Ascending aorta (tissue), 2 donors: ENCODE data around the gene RBM20. TPM values are rescaled to one million over a fixed set of nuclear protein-coding genes. Genes with fewer than 3 reads are reported as not detected.

Experiments used
- DNase-seq, 2 donors: peaks; one replicate each; pipeline ENCODE4 v3.0.0-alpha.2; 2019; ENCODE audit warnings: low spot score in 2 of 2
- H3K27ac ChIP-seq, 2 donors: fragments of 200-600 bp; sonication (generic); one replicate each; pipeline ENCODE4 v1.5.1; 2016 to 2017; ENCODE audit warnings: mild to moderate bottlenecking in 1 of 2
- H3K27me3 ChIP-seq: fragments of 200-600 bp; sonication (generic); one replicate; pipeline ENCODE4 v1.5.1; 2017
- H3K36me3 ChIP-seq, 2 donors: fragments of 200-600 bp; sonication (generic); one replicate each; pipeline ENCODE4 v1.5.1; 2016
- H3K4me1 ChIP-seq, 2 donors: fragments of 200-600 bp; sonication (generic); one replicate each; pipeline ENCODE4 v1.5.1; 2016 to 2017; ENCODE audit warnings: mild to moderate bottlenecking in 1 of 2
- H3K4me3 ChIP-seq, 2 donors: fragments of 200-600 bp; sonication (generic); one replicate each; pipeline ENCODE4 v1.5.1; 2016 to 2017; ENCODE audit warnings: mild to moderate bottlenecking in 1 of 2
- H3K9me3 ChIP-seq, 2 donors: fragments of 200-600 bp; sonication (generic); one replicate each; pipeline ENCODE4 v1.5.1; 2016
- CTCF ChIP-seq, 3 experiments: fragments of 200-600 bp in 2 of 3; fragments of 450-650 bp in 1 of 3; sonication (generic) in 2 of 3; IDR thresholded peaks; one replicate each; pipeline ENCODE4 v1.5.1; 2016 to 2019; ENCODE audit warnings: antibody characterized with exemption in 3 of 3, mild to moderate bottlenecking in 1 of 3, moderate library complexity in 1 of 3
- intact Hi-C: fragments of 100-400 bp; cut with DNase I; formaldehyde crosslinking; loops from one replicate; pipeline ENCODE4 v1.15.1; 2023
- total RNA-seq: library from RNA; depleted of rRNA; stranded (reverse); fragments of >200 nt; gene quantifications from one replicate; pipeline ENCODE4 v1.1.0, GENCODE V29; 2016

Gene RBM20
- total RNA-seq, 1 donor from 2014 or later: 4.8 TPM

- peak in 1 of 2 donors; percentile 71 for DNase-seq
- TF ChIP-seq CTCF (IDR thresholded peaks at IDR 0.05): no peak
- intact Hi-C loops: loop anchor here (5.0 kb wide), 1 partner anchor 35 kb away; no protein-coding TSS in a partner anchor
- Histone ChIP-seq H3K27ac (peak overlapping the region; percentile 80 to 84), H3K36me3 (no peaks in the 10 kb centered on the region), H3K27me3 (no peaks in the 10 kb centered on the region), H3K9me3 (no peaks in the 10 kb centered on the region), H3K4me3 (no peak overlapping the region), H3K4me1 (peaks cover 0 to 9% of the 10 kb centered on the region in 2 donors)
These were observed 23.6 kb downstream of the RBM20 start for GRCh38 chr10:110667620-110668343.

GRCh38 chr10:110668443-110668842, 24.3 kb downstream of the RBM20 start:
- no peak for DNase-seq
- intact Hi-C loops: loop anchor here (5.0 kb wide), 1 partner anchor 36 kb away; no protein-coding TSS in a partner anchor
- H3K4me1 ChIP-seq: peaks cover 0 to 9% of the 10 kb centered on the region in 2 donors
- peak overlapping the region; percentile 80 to 84 for H3K27ac ChIP-seq
- no peaks in the 10 kb centered on the region for H3K36me3 ChIP-seq
- H3K4me3 ChIP-seq: no peak overlapping the region
- H3K9me3 ChIP-seq: no peaks in the 10 kb centered on the region
- no peaks in the 10 kb centered on the region for H3K27me3 ChIP-seq
- no peak for TF ChIP-seq CTCF (IDR thresholded peaks at IDR 0.05)

GRCh38 chr10:110670335-110670734, 26.2 kb downstream of the RBM20 start:
- intact Hi-C loops: no loop called here
- H3K36me3 ChIP-seq: no peaks in the 10 kb centered on the region
- H3K4me3 ChIP-seq: no peak overlapping the region
- no peak for DNase-seq
- no peaks in the 10 kb centered on the region for H3K27me3 ChIP-seq
- H3K4me1 ChIP-seq: peaks cover 0 to 9% of the 10 kb centered on the region in 2 donors
- H3K27ac ChIP-seq: no peak overlapping the region
- TF ChIP-seq CTCF (IDR thresholded peaks at IDR 0.05): no peak
- no peaks in the 10 kb centered on the region for H3K9me3 ChIP-seq

GRCh38 chr10:110671788-110672579, 27.8 kb downstream of the RBM20 start:
- intact Hi-C loops: loop anchor here (1.0 to 2.0 kb wide), 2 partner anchors 24 to 61 kb away; no protein-coding TSS in a partner anchor

GRCh38 chr10:110672580-110672919, 28.4 kb downstream of the RBM20 start:
- intact Hi-C loops: loop anchor here (1.0 to 2.0 kb wide), 2 partner anchors 24 to 62 kb away; no protein-coding TSS in a partner anchor
- no peaks in the 10 kb centered on the region for H3K36me3 ChIP-seq
- H3K4me3 ChIP-seq: peak overlapping the region; percentile 68 to 73
- peaks cover 0 to 8% of the 10 kb centered on the region in 2 donors for H3K4me1 ChIP-seq
- H3K27ac ChIP-seq: peak overlapping the region; percentile 71 to 80
- no peak for DNase-seq
- no peak for TF ChIP-seq CTCF (IDR thresholded peaks at IDR 0.05)
- H3K27me3 ChIP-seq: no peaks in the 10 kb centered on the region
- H3K9me3 ChIP-seq: no peaks in the 10 kb centered on the region

More at GRCh38 chr10:110671788-110672579, 27.8 kb downstream of the RBM20 start:
- H3K27ac ChIP-seq: peak overlapping the region; percentile 71 to 80
- no peaks in the 10 kb centered on the region for H3K27me3 ChIP-seq
- H3K4me1 ChIP-seq: peaks cover 0 to 9% of the 10 kb centered on the region in 2 donors
- H3K36me3 ChIP-seq: no peaks in the 10 kb centered on the region
- no peaks in the 10 kb centered on the region for H3K9me3 ChIP-seq
- peak; percentile 21 to 84 for DNase-seq
- peak overlapping the region; percentile 68 to 73 for H3K4me3 ChIP-seq
- TF ChIP-seq CTCF (IDR thresholded peaks at IDR 0.05): peak; percentile 83 to 94 (median 87)
